Heart right ventricle (tissue), 16 donors: ENCODE data around the gene PI4KA. TPM values are rescaled to one million over a fixed set of nuclear protein-coding genes. Genes with fewer than 3 reads are reported as not detected.

Experiments
- ATAC-seq, 8 donors: fragments of 200-7000 bp; cut with Tn5 transposase; one replicate each; pipeline ENCODE4 v1.9.1; 2020; ENCODE audit warnings: mild to moderate bottlenecking in 8 of 8, moderate library complexity in 8 of 8, moderate number of reproducible peaks in 1 of 8
- DNase-seq, 2 donors: peaks; one replicate each; pipeline ENCODE4 v3.0.0-alpha.2; 2020
- H3K27ac ChIP-seq, 10 donors: fragments of 200-600 bp; sonication (generic) in 2 of 10; one replicate each; pipeline versions ENCODE4 v1.5.0 to v1.8.0; 2020 to 2022; ENCODE audit warnings: mild to moderate bottlenecking in 3 of 10
- H3K27me3 ChIP-seq, 7 donors: fragments of 200-600 bp; one replicate each; pipeline ENCODE4 v1.8.0; 2021 to 2022; ENCODE audit warnings: mild to moderate bottlenecking in 2 of 7
- H3K36me3 ChIP-seq, 9 donors: fragments of 200-600 bp; sonication (generic) in 1 of 9; one replicate each; pipeline versions ENCODE4 v1.5.0 to v1.8.0; 2020 to 2022; ENCODE audit warnings: mild to moderate bottlenecking in 2 of 9
- H3K4me1 ChIP-seq, 9 donors: fragments of 200-600 bp; sonication (generic) in 1 of 9; one replicate each; pipeline versions ENCODE4 v1.5.0 to v1.8.0; 2020 to 2022; ENCODE audit warnings: mild to moderate bottlenecking in 4 of 9
- H3K4me3 ChIP-seq, 10 donors: fragments of 200-600 bp; sonication (generic) in 2 of 10; one replicate each; pipeline versions ENCODE4 v1.5.0 to v1.8.0; 2020 to 2022; ENCODE audit warnings: mild to moderate bottlenecking in 7 of 10, moderate library complexity in 2 of 10
- H3K9me3 ChIP-seq, 11 donors: fragments of 200-600 bp in 10 of 11; sonication (generic) in 2 of 11; one replicate each; pipeline versions ENCODE4 v1.5.0 to v1.8.0; 2013 to 2022; ENCODE audit warnings: mild to moderate bottlenecking in 2 of 11, control low read depth in 1 of 11, moderate library complexity in 1 of 11
- WGBS, 2 donors: extraction: QIAGEN DNeasy Blood & Tissue Kit; methylation state at CpG; one replicate each; pipeline ENCODE4 v1.1.7; 2013; ENCODE audit warnings: inconsistent platforms in 1 of 2; 5-methylcytosine and 5-hydroxymethylcytosine counted together
- intact Hi-C, 10 donors: fragments of 100-400 bp; cut with DNase I; formaldehyde crosslinking; loops; one replicate each; pipeline versions ENCODE4 v1.11.1 to v1.14.2; 2022
- polyA plus RNA-seq, 2 donors: library from polyadenylated mRNA; stranded (reverse); fragments of 200-250 nt; gene quantifications; one replicate each; pipeline ENCODE4 v1.2.3, GENCODE V29; 2013
- total RNA-seq, 10 donors: library from RNA; stranded (reverse); fragmentation: NEBNext Ultra II Directional in 3 of 10; extraction: Animal tissue kit (Norgen Biotek cat#: 25700) in 3 of 10; gene quantifications; one replicate each; pipeline versions ENCODE4 v1.2.1 to v1.2.4, GENCODE V29; 2021 to 2023
- TF ChIP-seq, protein P1 (sequence below), 9 donors: fragments of 200-600 bp; sonication (generic) in 2 of 9; IDR thresholded peaks; one replicate each; pipeline versions ENCODE4 v1.5.0 to v1.8.0; 2021 to 2022; ENCODE audit warnings: antibody characterized with exemption in 9 of 9, mild to moderate bottlenecking in 5 of 9, moderate library complexity in 1 of 9
- donor health status: Arrhythmogenic right ventricular cardiomyopathy.
- donor health status: ischemic (EF 13 %, LVEDD 7.1; RV severe dilation, severe dysfunction).
- donor health status: healthy with polysubstance abuse.
- donor health status: DM: no; HTN: yes; CAD: no.
- donor health status: DM: no; HTN: no; CAD: no.
- donor health status: ischemic (EF 25% LVEDD 6.9; RV normal size, moderate dysfunction).
- donor health status: ischemic (EF 25% LVEDD 5.7; RV mildly dilated, moderate dysfunction).
- donor health status: healthy.
- donor health status: DM: yes; HTN: yes; CAD: no.
- donor health status: Ischemic cardiomyopathy.
- donor health status: ischemic (EF 35%, LVEDD 5.7; RV mildly dilated, moderate dysfunction).
- donor health status: nonischemic (EF 11% LVEDD 7.7; RV severe dilation, severe dysfunction).
- donor health status: DM: yes; HTN: yes; CAD: no.
- donor health status: PGD.
- donor health status: ischemic (EF 29% LVEDD 5.4; RV normal size, mild dysfunction).
- donor health status: nonischemic (EF 23%, LVEDD 6.1; RV moderate dilation, normal function).

Gene PI4KA
- total and polyA plus RNA-seq, 12 donors: 32.3 to 55.2 (median 39.4) TPM

DNA sequence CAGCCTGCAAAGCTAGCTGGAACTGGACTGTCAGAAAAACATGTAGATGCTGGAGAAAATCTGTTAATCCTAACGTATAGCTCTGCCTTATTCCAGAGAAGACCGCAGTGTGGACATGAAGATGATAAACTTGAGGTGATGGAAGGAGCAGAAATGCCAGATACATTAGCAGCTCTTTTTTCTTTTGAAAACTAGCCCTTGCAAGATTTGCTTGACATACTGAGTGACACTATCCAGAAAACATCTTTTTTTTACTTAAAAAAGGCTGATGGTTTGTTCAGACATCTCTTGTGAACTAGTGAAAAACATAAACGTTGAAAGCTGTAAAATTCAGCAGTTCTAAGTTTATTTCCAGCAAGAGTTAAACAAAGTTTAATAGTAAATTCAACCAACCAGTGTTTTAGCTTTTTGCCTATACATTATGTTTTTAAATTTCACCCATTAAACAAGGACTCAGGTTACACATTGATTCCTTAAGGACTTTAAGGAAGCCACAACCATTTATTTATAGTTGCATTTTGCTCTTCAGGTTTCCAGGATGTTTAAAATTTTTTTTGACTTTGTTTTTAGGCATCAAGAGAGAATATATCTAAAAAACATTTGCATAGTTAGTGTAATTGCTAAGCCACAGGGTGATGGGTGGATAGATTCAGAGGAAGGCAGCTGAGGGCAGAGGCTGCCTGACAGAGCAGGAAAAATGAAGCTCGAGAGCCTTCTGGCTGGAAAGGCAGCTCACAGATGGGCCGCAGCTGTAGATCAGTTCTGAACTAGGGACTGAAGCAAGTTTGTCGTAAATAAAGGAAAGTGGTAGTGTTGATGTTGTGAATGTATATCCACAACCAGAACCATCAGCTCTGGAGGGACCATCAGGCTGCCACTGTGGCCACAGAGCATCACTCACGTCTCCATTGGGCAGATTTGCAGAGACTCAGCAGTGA lies 9.7 kb upstream of the PI4KA start:
- peak overlapping the region; percentile 74 to 94 (median 81) for H3K27ac ChIP-seq
- TF ChIP-seq, protein P1, sequence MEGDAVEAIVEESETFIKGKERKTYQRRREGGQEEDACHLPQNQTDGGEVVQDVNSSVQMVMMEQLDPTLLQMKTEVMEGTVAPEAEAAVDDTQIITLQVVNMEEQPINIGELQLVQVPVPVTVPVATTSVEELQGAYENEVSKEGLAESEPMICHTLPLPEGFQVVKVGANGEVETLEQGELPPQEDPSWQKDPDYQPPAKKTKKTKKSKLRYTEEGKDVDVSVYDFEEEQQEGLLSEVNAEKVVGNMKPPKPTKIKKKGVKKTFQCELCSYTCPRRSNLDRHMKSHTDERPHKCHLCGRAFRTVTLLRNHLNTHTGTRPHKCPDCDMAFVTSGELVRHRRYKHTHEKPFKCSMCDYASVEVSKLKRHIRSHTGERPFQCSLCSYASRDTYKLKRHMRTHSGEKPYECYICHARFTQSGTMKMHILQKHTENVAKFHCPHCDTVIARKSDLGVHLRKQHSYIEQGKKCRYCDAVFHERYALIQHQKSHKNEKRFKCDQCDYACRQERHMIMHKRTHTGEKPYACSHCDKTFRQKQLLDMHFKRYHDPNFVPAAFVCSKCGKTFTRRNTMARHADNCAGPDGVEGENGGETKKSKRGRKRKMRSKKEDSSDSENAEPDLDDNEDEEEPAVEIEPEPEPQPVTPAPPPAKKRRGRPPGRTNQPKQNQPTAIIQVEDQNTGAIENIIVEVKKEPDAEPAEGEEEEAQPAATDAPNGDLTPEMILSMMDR (IDR thresholded peaks at IDR 0.05): no peak
- intact Hi-C loops: loop anchor here in 2 of 10 donors (10.0 kb wide), 1 partner anchor 47 kb away; the partner anchor contains the start of gene CRKL (in 2 of the 2)
- DNase-seq (no peak), ATAC-seq (no peak)
- H3K36me3 ChIP-seq: peaks cover 0 to 59% (median 20%) of the 10 kb centered on the region in 9 donors
- no peak overlapping the region for H3K4me3 ChIP-seq
- H3K27me3 ChIP-seq: no peaks in the 10 kb centered on the region
- 71 to 76% methylated on average over 7 of the region's 7 CpGs for WGBS, 2 donors
- peaks cover 21 to 53% (median 35%) of the 10 kb centered on the region in 9 donors for H3K4me1 ChIP-seq
- no peaks in the 10 kb centered on the region for H3K9me3 ChIP-seq

DNA sequence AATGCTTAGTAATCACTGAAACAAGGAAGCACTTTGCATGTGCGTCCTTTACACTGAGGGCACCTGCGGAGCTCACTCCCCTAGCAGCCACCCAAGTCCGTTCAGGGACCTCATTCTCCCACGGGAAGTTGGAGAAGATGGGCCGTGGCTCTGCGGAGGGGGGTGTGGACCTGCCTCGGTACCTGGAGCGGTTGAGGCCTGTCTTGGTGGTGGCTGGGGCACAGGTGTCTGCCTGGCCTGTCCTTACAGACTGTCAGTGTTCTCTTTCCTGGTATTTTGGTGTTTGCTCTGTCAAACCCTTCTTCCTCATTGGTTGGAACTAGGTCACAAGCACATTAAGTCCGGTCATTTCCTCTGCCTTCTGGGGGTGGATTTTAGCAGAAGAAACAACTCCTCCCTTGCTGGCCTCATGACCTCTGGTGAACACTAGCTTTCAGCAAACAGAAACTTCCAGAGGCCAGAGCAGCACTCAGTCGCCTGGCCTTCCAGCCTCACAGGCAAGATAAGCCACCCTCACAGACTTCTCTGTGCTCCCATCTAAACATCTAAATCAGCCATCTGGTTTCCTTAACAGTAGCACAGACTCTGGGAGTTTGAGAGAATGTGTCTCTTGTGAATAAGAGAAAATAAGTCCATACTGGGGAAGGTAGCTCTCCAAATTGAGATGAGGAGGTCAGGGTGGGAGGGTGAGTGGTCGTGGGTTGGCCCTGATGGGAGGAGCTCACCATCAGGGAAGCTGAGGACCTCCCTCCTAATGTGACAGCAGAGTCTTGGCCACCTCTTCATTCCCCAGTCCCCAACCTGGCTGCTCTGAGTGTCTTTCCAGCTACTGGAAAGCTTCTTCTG lies 8.8 kb upstream of the PI4KA start:
- H3K4me1 ChIP-seq: peaks cover 21 to 62% (median 35%) of the 10 kb centered on the region in 9 donors
- H3K9me3 ChIP-seq: no peaks in the 10 kb centered on the region
- WGBS, 2 donors: 41 to 63% methylated on average over 11 of the region's 11 CpGs
- DNase-seq: peak; percentile 35 to 73
- H3K27ac ChIP-seq: peak overlapping the region; percentile 74 to 94 (median 81)
- ATAC-seq: peak; percentile 70 to 96 (median 93)
- H3K36me3 ChIP-seq: peaks cover 0 to 57% (median 12%) of the 10 kb centered on the region in 9 donors
- no peaks in the 10 kb centered on the region for H3K27me3 ChIP-seq
- H3K4me3 ChIP-seq: peak overlapping the region in 5 of 10 donors; percentile 2 to 34 (median 26)
- intact Hi-C loops: loop anchor here in 2 of 10 donors (10.0 kb wide), 1 partner anchor 47 kb away; the partner anchor contains the start of gene CRKL (in 2 of the 2)
- TF ChIP-seq, protein P1 (IDR thresholded peaks at IDR 0.05): no peak

DNA sequence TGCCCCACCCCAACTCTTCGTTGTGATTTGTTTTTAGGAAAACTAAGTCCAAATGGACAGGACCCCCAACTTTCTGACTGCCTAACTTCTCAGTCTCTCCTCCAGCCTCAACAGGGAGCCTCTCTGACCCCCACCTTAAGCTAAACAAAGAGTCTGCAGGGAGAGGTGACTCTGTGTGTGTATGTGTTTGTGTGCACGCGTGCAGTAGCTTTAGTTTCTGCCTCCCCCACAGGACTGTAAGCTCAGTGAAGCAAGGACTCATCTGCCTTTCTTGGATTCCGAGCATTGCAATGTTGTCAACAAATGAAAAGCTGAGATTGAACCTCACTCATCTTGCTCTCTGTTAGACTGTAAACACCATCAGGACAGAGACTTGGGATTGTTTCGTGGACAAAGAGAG lies 8.1 kb upstream of the PI4KA start:
- peak overlapping the region in 5 of 10 donors; percentile 2 to 34 (median 26) for H3K4me3 ChIP-seq
- peak overlapping the region; percentile 74 to 94 (median 81) for H3K27ac ChIP-seq
- DNase-seq (no peak), ATAC-seq (no peak)
- intact Hi-C loops: loop anchor here in 2 of 10 donors (10.0 kb wide), 1 partner anchor 48 kb away; the partner anchor contains the start of gene CRKL (in 2 of the 2)
- no peaks in the 10 kb centered on the region for H3K9me3 ChIP-seq
- 73 to 85% methylated on average over 5 of the region's 5 CpGs for WGBS, 2 donors
- TF ChIP-seq, protein P1 (IDR thresholded peaks at IDR 0.05): no peak
- peaks cover 0 to 52% (median 10%) of the 10 kb centered on the region in 9 donors for H3K36me3 ChIP-seq
- H3K27me3 ChIP-seq: no peaks in the 10 kb centered on the region
- peaks cover 21 to 68% (median 35%) of the 10 kb centered on the region in 9 donors for H3K4me1 ChIP-seq
